Panc1 (cell line): ENCODE data around the gene REPIN1.

ENCODE experiments used
- POLR2AphosphoS5 ChIP-seq: IDR thresholded peaks from 2 replicates; pipeline ENCODE4 v1.6.1; 2012; ENCODE audit warnings: mild to moderate bottlenecking, low read depth, low read length, moderate library complexity
- SIN3A ChIP-seq: IDR thresholded peaks from 2 replicates; pipeline ENCODE4 v1.6.1; 2012; ENCODE audit warnings: low read depth, mild to moderate bottlenecking, low read length, moderate library complexity, borderline replicate concordance; ENCODE audit not compliant: insufficient read depth
- TCF7L2 ChIP-seq: IDR thresholded peaks from 2 replicates; pipeline ENCODE4 v1.6.1; 2011; ENCODE audit warnings: mild to moderate bottlenecking, low read depth, low read length, inconsistent platforms
- TF ChIP-seq, protein P1 (sequence below): fragments of 450-650 bp; IDR thresholded peaks from 2 replicates; pipeline ENCODE4 v1.5.1; 2017; ENCODE audit warnings: mild to moderate bottlenecking
- TF ChIP-seq, protein P2 (sequence below), 2 experiments: IDR thresholded peaks; 2 replicates each; pipeline ENCODE4 v1.6.1; 2011 to 2012; ENCODE audit warnings: low read depth in 2 of 2, control low read depth in 1 of 2, low read length in 1 of 2, mild to moderate bottlenecking in 1 of 2, moderate library complexity in 1 of 2; ENCODE audit not compliant: insufficient read depth in 1 of 2

- TF ChIP-seq, protein P1, sequence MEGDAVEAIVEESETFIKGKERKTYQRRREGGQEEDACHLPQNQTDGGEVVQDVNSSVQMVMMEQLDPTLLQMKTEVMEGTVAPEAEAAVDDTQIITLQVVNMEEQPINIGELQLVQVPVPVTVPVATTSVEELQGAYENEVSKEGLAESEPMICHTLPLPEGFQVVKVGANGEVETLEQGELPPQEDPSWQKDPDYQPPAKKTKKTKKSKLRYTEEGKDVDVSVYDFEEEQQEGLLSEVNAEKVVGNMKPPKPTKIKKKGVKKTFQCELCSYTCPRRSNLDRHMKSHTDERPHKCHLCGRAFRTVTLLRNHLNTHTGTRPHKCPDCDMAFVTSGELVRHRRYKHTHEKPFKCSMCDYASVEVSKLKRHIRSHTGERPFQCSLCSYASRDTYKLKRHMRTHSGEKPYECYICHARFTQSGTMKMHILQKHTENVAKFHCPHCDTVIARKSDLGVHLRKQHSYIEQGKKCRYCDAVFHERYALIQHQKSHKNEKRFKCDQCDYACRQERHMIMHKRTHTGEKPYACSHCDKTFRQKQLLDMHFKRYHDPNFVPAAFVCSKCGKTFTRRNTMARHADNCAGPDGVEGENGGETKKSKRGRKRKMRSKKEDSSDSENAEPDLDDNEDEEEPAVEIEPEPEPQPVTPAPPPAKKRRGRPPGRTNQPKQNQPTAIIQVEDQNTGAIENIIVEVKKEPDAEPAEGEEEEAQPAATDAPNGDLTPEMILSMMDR: no peak
- TF ChIP-seq POLR2AphosphoS5 (no peak), SIN3A (no peak), TCF7L2 (no peak)
- TF ChIP-seq, protein P2, sequence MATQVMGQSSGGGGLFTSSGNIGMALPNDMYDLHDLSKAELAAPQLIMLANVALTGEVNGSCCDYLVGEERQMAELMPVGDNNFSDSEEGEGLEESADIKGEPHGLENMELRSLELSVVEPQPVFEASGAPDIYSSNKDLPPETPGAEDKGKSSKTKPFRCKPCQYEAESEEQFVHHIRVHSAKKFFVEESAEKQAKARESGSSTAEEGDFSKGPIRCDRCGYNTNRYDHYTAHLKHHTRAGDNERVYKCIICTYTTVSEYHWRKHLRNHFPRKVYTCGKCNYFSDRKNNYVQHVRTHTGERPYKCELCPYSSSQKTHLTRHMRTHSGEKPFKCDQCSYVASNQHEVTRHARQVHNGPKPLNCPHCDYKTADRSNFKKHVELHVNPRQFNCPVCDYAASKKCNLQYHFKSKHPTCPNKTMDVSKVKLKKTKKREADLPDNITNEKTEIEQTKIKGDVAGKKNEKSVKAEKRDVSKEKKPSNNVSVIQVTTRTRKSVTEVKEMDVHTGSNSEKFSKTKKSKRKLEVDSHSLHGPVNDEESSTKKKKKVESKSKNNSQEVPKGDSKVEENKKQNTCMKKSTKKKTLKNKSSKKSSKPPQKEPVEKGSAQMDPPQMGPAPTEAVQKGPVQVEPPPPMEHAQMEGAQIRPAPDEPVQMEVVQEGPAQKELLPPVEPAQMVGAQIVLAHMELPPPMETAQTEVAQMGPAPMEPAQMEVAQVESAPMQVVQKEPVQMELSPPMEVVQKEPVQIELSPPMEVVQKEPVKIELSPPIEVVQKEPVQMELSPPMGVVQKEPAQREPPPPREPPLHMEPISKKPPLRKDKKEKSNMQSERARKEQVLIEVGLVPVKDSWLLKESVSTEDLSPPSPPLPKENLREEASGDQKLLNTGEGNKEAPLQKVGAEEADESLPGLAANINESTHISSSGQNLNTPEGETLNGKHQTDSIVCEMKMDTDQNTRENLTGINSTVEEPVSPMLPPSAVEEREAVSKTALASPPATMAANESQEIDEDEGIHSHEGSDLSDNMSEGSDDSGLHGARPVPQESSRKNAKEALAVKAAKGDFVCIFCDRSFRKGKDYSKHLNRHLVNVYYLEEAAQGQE (IDR thresholded peaks at IDR 0.05; ENCODE audit: insufficient read depth in 1 of 2, low read depth in 2 of 2, low read length in 1 of 2): no peak
Measured at GRCh38 chr7:150411606-150412005, 43.0 kb downstream of the REPIN1 start.
